Right lobe of liver (tissue), 6 donors: ENCODE results near the gene LRSAM1. TPM values are rescaled to one million over a fixed set of nuclear protein-coding genes. Genes with fewer than 3 reads are reported as not detected.

Experiments
- ATAC-seq, 4 donors: fragments of 200-7000 bp; cut with Tn5 transposase; one replicate each; pipeline ENCODE4 v1.9.1; 2020; ENCODE audit warnings: mild to moderate bottlenecking in 4 of 4, moderate library complexity in 4 of 4
- DNase-seq, 3 donors: peaks; one replicate each; pipeline ENCODE4 v3.0.0-alpha.2; 2020
- H3K27ac ChIP-seq, 3 donors: fragments of 200-600 bp; one replicate each; pipeline ENCODE4 v1.8.0; 2022
- H3K27me3 ChIP-seq, 2 donors: fragments of 200-600 bp; one replicate each; pipeline ENCODE4 v1.8.0; 2022
- H3K36me3 ChIP-seq, 4 donors: fragments of 200-600 bp; sonication (generic) in 1 of 4; one replicate each; pipeline versions ENCODE4 v1.5.1 to v1.8.0; 2017 to 2022; ENCODE audit warnings: control low read depth in 1 of 4
- H3K4me1 ChIP-seq, 4 donors: fragments of 200-600 bp; sonication (generic) in 1 of 4; one replicate each; pipeline versions ENCODE4 v1.5.1 to v1.8.0; 2017 to 2022; ENCODE audit warnings: control low read depth in 1 of 4
- H3K4me3 ChIP-seq, 3 donors: fragments of 200-600 bp; one replicate each; pipeline ENCODE4 v1.8.0; 2022
- H3K9me3 ChIP-seq, 4 donors: fragments of 200-600 bp; sonication (generic) in 1 of 4; one replicate each; pipeline versions ENCODE4 v1.5.1 to v1.8.0; 2017 to 2022; ENCODE audit warnings: control low read depth in 1 of 4
- CTCF ChIP-seq, 4 donors: fragments of 200-600 bp in 3 of 4; fragments of 450-650 bp in 1 of 4; IDR thresholded peaks; one replicate each; pipeline versions ENCODE4 v1.5.1 to v1.8.0; 2016 to 2022; ENCODE audit warnings: antibody characterized with exemption in 4 of 4, mild to moderate bottlenecking in 2 of 4
- POLR2A ChIP-seq: fragments of 450-650 bp; IDR thresholded peaks from one replicate; pipeline ENCODE4 v1.6.1; 2017; ENCODE audit warnings: antibody characterized with exemption, mild to moderate bottlenecking
- WGBS: methylation state at CpG from one replicate; pipeline ENCODE4 v1.1.6; 2018; ENCODE audit warnings: low coverage, low lambda C conversion rate; ENCODE audit not compliant: insufficient coverage; ENCODE audit errors: missing lambda C conversion rate; 5-methylcytosine and 5-hydroxymethylcytosine counted together
- intact Hi-C, 2 donors: fragments of 100-400 bp; cut with DNase I; formaldehyde crosslinking; loops; one replicate each; pipeline versions ENCODE4 v1.11.2 to v1.14.1; 2022
- total RNA-seq, 6 experiments: library from RNA; depleted of rRNA in 2 of 6; stranded (reverse); fragments of >200 nt in 2 of 6; fragmentation: NEBNext Ultra II Directional in 3 of 6; extraction: Animal tissue kit (Norgen Biotek cat#: 25700) in 3 of 6; gene quantifications; one replicate each; pipeline versions ENCODE4 v1.1.0 to v1.2.4, GENCODE V29; 2016 to 2023
- donor health status: DM: no; HTN: yes; CAD: no.
- donor health status: DM: no; HTN: no; CAD: no.
- donor health status: DM: no; HTN: no; CAD: no.
- donor health status: DM: no; HTN: yes; CAD: no.
- donor health status: DM: no; HTN: yes; CAD: no.

Gene LRSAM1
- total RNA-seq, 6 experiments from 2014 or later = 9.4 to 13.3 (median 12.1) TPM

- 100% methylated on average over 2 of the region's 4 CpGs for WGBS
- no peaks in the 10 kb centered on the region for H3K9me3 ChIP-seq
- H3K27ac ChIP-seq = no peak overlapping the region
- H3K27me3 ChIP-seq = no peaks in the 10 kb centered on the region
- H3K36me3 ChIP-seq = no peaks in the 10 kb centered on the region
- no peak for TF ChIP-seq CTCF (IDR thresholded peaks at IDR 0.05)
- no peak for TF ChIP-seq POLR2A
- DNase-seq (no peak), ATAC-seq (no peak)
- no peak overlapping the region for H3K4me3 ChIP-seq
- H3K4me1 ChIP-seq = no peaks in the 10 kb centered on the region
- intact Hi-C loops = no loop called here
Observed at GRCh38 chr9:127415141-127415540, 36.2 kb upstream of the LRSAM1 start.

GRCh38 chr9:127415657-127416056 is 35.7 kb upstream of the LRSAM1 start:
- ATAC-seq = no peak
- no peaks in the 10 kb centered on the region for H3K27me3 ChIP-seq
- H3K4me1 ChIP-seq = no peaks in the 10 kb centered on the region
- no peak overlapping the region for H3K27ac ChIP-seq
- no peak for DNase-seq
- no peak overlapping the region for H3K4me3 ChIP-seq
- TF ChIP-seq POLR2A = no peak
- no peak for TF ChIP-seq CTCF (IDR thresholded peaks at IDR 0.05)
- H3K36me3 ChIP-seq = no peaks in the 10 kb centered on the region
- H3K9me3 ChIP-seq = no peaks in the 10 kb centered on the region
- intact Hi-C loops = no loop called here
- WGBS = 78% methylated on average over 1 of the region's 1 CpG

GRCh38 chr9:127417131-127418036 is 33.9 kb upstream of the LRSAM1 start:
- Histone ChIP-seq H3K9me3 (no peaks in the 10 kb centered on the region), H3K27me3 (no peaks in the 10 kb centered on the region), H3K4me3 (no peak overlapping the region), H3K27ac (no peak overlapping the region), H3K36me3 (no peaks in the 10 kb centered on the region), H3K4me1 (peaks cover 0 to 14% (median 1%) of the 10 kb centered on the region in 4 donors)
- peak; percentile 15 to 43 (median 19) for ATAC-seq
- intact Hi-C loops = no loop called here
- TF ChIP-seq POLR2A (no peak), CTCF (IDR thresholded peaks at IDR 0.05) (no peak)
- WGBS = 76% methylated on average over 11 of the region's 15 CpGs
- no peak for DNase-seq

GRCh38 chr9:127418037-127418471 is 33.3 kb upstream of the LRSAM1 start:
- Histone ChIP-seq H3K4me3 (no peak overlapping the region), H3K4me1 (peaks cover 0 to 21% (median 3%) of the 10 kb centered on the region in 4 donors), H3K9me3 (no peaks in the 10 kb centered on the region), H3K27ac (no peak overlapping the region), H3K36me3 (no peaks in the 10 kb centered on the region), H3K27me3 (no peaks in the 10 kb centered on the region)
- WGBS = 92% methylated on average over 4 of the region's 12 CpGs
- DNase-seq = no peak
- peak; percentile 35 to 58 (median 43) for ATAC-seq
- intact Hi-C loops = no loop called here
- TF ChIP-seq CTCF (IDR thresholded peaks at IDR 0.05) = peak in 2 of 4 donors; percentile 20 to 23
- no peak for TF ChIP-seq POLR2A
